ENCODE measurements around the gene PDP2.

GRCh38 chr16:66891797-66892196 lies 11.5 kb downstream of the PDP2 start:
- TF ChIP-seq CTCF (IDR thresholded peaks at IDR 0.05; ENCODE audit: extremely low read depth in 1 of 2, insufficient read depth in 1 of 2, low read depth in 1 of 2, low read length in 2 of 2) (no peak), POLR2AphosphoS5 (IDR thresholded peaks at IDR 0.05; ENCODE audit: insufficient read depth, low read depth, low read length) (no peak), EZH2 (IDR thresholded peaks at IDR 0.05; ENCODE audit: borderline replicate concordance, low read depth, low read length, severe bottlenecking) (no peak), FOS (IDR thresholded peaks at IDR 0.05; ENCODE audit: borderline replicate concordance, insufficient read depth, low read length) (no peak), MAX (IDR thresholded peaks at IDR 0.05; ENCODE audit: insufficient read depth, insufficient read length) (no peak), POLR2A (IDR thresholded peaks at IDR 0.05; ENCODE audit: low read depth, low read length) (no peak)
